Thyroid gland (tissue), 4 donors: Measurements from ENCODE around the gene NBEAL1.

Experiments
- CTCF ChIP-seq, 6 experiments: fragments of 200-600 bp in 3 of 6; fragments of 450-650 bp in 3 of 6; sonication (generic) in 3 of 6; IDR thresholded peaks; one replicate each; pipeline ENCODE4 v1.5.1; 2016 to 2019; ENCODE audit warnings: antibody characterized with exemption in 6 of 6, mild to moderate bottlenecking in 2 of 6, inconsistent platforms in 1 of 6, moderate library complexity in 1 of 6
- POLR2A ChIP-seq, 2 donors: fragments of 450-650 bp; IDR thresholded peaks; one replicate each; pipeline ENCODE4 v1.6.1; 2017; ENCODE audit warnings: antibody characterized with exemption in 2 of 2, mild to moderate bottlenecking in 2 of 2, moderate library complexity in 1 of 2

- TF ChIP-seq POLR2A (IDR thresholded peaks at IDR 0.05) (no peak), CTCF (IDR thresholded peaks at IDR 0.05) (no peak)
Measured at GRCh38 chr2:202989749-202990148, 24.9 kb upstream of the NBEAL1 start.
